GM19372 (cell line): ENCODE measurements around the gene ABHD1.
"Not testable (repeated sequence)": the region's sequence is repeated elsewhere in the genome, so short reads cannot be mapped to it uniquely, and the experiment has no call there.

Source experiments
- ATAC-seq: cut with Tn5 transposase; IDR thresholded peaks from one replicate; pipeline ENCODE4 v1.9.1; 2021; ENCODE audit warnings: mild to moderate bottlenecking, low read depth, moderate library complexity; ENCODE audit not compliant: unreplicated experiment

The ABHD1 gene

GRCh38 chr2:27108221-27108620 is 15.4 kb upstream of the ABHD1 start:
- no peak for ATAC-seq

- no peak for ATAC-seq
Measured at GRCh38 chr2:27109083-27109482, 14.5 kb upstream of the ABHD1 start.

- ATAC-seq = not testable (repeated sequence)
Measured at GRCh38 chr2:27110603-27111352, 12.8 kb upstream of the ABHD1 start.

- not testable (repeated sequence) for ATAC-seq
Measured at GRCh38 chr2:27111392-27112078, 12.1 kb upstream of the ABHD1 start.

- no peak for ATAC-seq
Measured at GRCh38 chr2:27115519-27115918, 8.1 kb upstream of the ABHD1 start.

GRCh38 chr2:27117995-27118524 is 5.6 kb upstream of the ABHD1 start:
- ATAC-seq = no peak

GRCh38 chr2:27118525-27119329 is 4.9 kb upstream of the ABHD1 start, which contains the start of gene CGREF1:
CGREF1 (minus strand) TSS chr2:27119128; CDS start chr2:27104366, 14,762 bp downstream.
- ATAC-seq = no peak

- ATAC-seq = not testable (repeated sequence)
Measured at GRCh38 chr2:27119330-27119670, 4.3 kb upstream of the ABHD1 start.

GRCh38 chr2:27121906-27122305 is 1.7 kb upstream of the ABHD1 start:
- no peak for ATAC-seq

- ATAC-seq = no peak
Measured at GRCh38 chr2:27122791-27123190, 824 bp upstream of the ABHD1 start.

- no peak for ATAC-seq
Measured at GRCh38 chr2:27125104-27125503, 1.5 kb downstream of the ABHD1 start.

GRCh38 chr2:27126252-27126710 is 2.7 kb downstream of the ABHD1 start:
- ATAC-seq = no peak

GRCh38 chr2:27127883-27128667 is 4.5 kb downstream of the ABHD1 start:
- no peak for ATAC-seq

GRCh38 chr2:27128668-27129571 is 5.3 kb downstream of the ABHD1 start:
- ATAC-seq = no peak

- no peak for ATAC-seq
Measured at GRCh38 chr2:27130396-27130795, 6.8 kb downstream of the ABHD1 start.

- ATAC-seq = no peak
Measured at GRCh38 chr2:27131429-27131828, 7.8 kb downstream of the ABHD1 start.

GRCh38 chr2:27133195-27133875 is 9.7 kb downstream of the ABHD1 start:
- no peak for ATAC-seq
